ENCODE measurements around the gene CTSS. TPM values are rescaled to one million over a fixed set of nuclear protein-coding genes. Genes with fewer than 3 reads are reported as not detected.

The CTSS gene
- total RNA-seq, 3 donors from 2014 or later (not counting 1 experiment from before 2014, with no cell fraction given) = 169 to 245 (median 229) TPM

DNA sequence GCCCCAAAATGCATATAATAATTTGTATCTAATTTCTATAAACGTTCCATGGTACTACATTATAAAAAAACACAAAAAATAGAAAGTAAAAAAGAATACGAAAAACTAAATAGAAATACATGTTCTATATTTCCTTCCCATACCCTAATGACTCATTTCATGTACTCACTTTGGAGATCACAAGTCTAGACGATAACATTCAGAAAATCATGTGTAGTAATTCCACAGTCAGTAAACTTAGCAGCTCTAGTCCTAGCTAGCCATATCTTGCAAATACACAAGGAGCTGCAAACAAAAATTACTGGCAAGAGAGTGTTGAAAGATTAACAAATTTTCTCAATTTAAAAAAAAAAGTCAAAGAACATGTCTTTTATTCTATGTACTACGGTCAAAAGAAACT is 70.0 kb downstream of the CTSS start:
- Histone ChIP-seq H3K27me3 (ENCODE audit: control insufficient read depth, insufficient read depth, low read length) (no peaks in the 10 kb centered on the region), H3K4me1 (ENCODE audit: control insufficient read depth, insufficient read depth, low read length) (no peaks in the 10 kb centered on the region), H3K9me3 (ENCODE audit: control insufficient read depth, insufficient read depth, low read length) (no peaks in the 10 kb centered on the region), H3K36me3 (ENCODE audit: control insufficient read depth, insufficient read depth, low read length) (peaks cover 29% of the 10 kb centered on the region), H3K4me3 (ENCODE audit: low read length) (no peak overlapping the region), H3K27ac (ENCODE audit: low read length) (no peak overlapping the region)
- no peaks in the 10 kb centered on the region for H3K9me3 Mint-ChIP-seq
- H3K27me3 Mint-ChIP-seq (ENCODE audit: low read depth in 2 of 2) = peaks cover 0 to 3% of the 10 kb centered on the region in 2 donors
- DNase-seq (no peak), ATAC-seq (no peak)
- H3K36me3 Mint-ChIP-seq = peaks cover 5% of the 10 kb centered on the region
- intact Hi-C loops (cut with micrococcal nuclease) = loop anchor here (5.0 kb wide), 1 partner anchor 133 kb away; no protein-coding TSS in a partner anchor
- H3K4me3 Mint-ChIP-seq = peak overlapping the region; percentile 28
- peaks cover 13 to 19% of the 10 kb centered on the region in 2 donors for H3K4me1 Mint-ChIP-seq
- H3K27ac Mint-ChIP-seq = peak overlapping the region in 1 of 2 donors; percentile 66
- 60% methylated on average over 1 of the region's 4 CpGs for WGBS (ENCODE audit: insufficient coverage)
- no peak for TF ChIP-seq CTCF (IDR thresholded peaks at IDR 0.05)

DNA sequence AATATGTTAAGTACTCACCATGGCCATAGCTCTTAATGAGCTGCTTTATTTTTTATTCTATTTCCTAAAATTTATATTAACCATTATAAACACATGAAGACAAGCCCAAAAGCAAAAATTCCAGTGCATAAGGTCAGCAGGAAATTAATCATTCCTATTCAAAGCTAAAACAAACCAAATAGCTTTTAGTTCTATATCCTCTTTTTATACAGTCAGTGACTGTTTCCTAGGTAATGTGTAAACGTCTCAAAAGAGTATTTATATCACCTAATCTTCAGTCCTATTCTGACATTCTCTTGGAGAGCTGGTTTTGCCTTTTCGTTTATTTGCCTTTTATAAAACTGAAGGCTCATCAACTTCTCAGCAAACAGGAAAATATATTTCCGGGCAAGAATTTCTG is 72.9 kb downstream of the CTSS start:
- H3K36me3 ChIP-seq (ENCODE audit: control insufficient read depth, insufficient read depth, low read length) = peaks cover 39% of the 10 kb centered on the region
- no peaks in the 10 kb centered on the region for H3K27me3 Mint-ChIP-seq (ENCODE audit: low read depth in 2 of 2)

GRCh38 chr1:150688763-150689162 is 76.8 kb downstream of the CTSS start:
- H3K27me3 ChIP-seq (ENCODE audit: control insufficient read depth, insufficient read depth, low read length) = no peaks in the 10 kb centered on the region
- Mint-ChIP-seq H3K27ac (no peak overlapping the region), H3K36me3 (no peaks in the 10 kb centered on the region), H3K27me3 (ENCODE audit: low read depth in 2 of 2) (no peaks in the 10 kb centered on the region), H3K4me1 (peaks cover 4 to 9% of the 10 kb centered on the region in 2 donors), H3K4me3 (no peak overlapping the region), H3K9me3 (no peaks in the 10 kb centered on the region)
- WGBS (ENCODE audit: insufficient coverage) = 95% methylated on average over 1 of the region's 1 CpG
- no peak for DNase-seq
- intact Hi-C loops (cut with micrococcal nuclease) = no loop called here
- H3K27ac ChIP-seq (ENCODE audit: low read length) = no peak overlapping the region
- peaks cover 31% of the 10 kb centered on the region for H3K36me3 ChIP-seq (ENCODE audit: control insufficient read depth, insufficient read depth, low read length)
- H3K4me3 ChIP-seq (ENCODE audit: low read length) = no peak overlapping the region
- TF ChIP-seq CTCF (IDR thresholded peaks at IDR 0.05) = no peak
- ATAC-seq = no peak
- peaks cover 11% of the 10 kb centered on the region for H3K4me1 ChIP-seq (ENCODE audit: control insufficient read depth, insufficient read depth, low read length)
- H3K9me3 ChIP-seq (ENCODE audit: control insufficient read depth, insufficient read depth, low read length) = no peaks in the 10 kb centered on the region

More for the DNA sequence above, 72.9 kb downstream of the CTSS start:
- peaks cover 10 to 15% of the 10 kb centered on the region in 2 donors for H3K4me1 Mint-ChIP-seq
- 91% methylated on average over 3 of the region's 3 CpGs for WGBS (ENCODE audit: insufficient coverage)
- H3K36me3 Mint-ChIP-seq = peaks cover 5% of the 10 kb centered on the region
- Histone ChIP-seq H3K27ac (ENCODE audit: low read length) (no peak overlapping the region), H3K27me3 (ENCODE audit: control insufficient read depth, insufficient read depth, low read length) (no peaks in the 10 kb centered on the region), H3K4me1 (ENCODE audit: control insufficient read depth, insufficient read depth, low read length) (no peaks in the 10 kb centered on the region), H3K9me3 (ENCODE audit: control insufficient read depth, insufficient read depth, low read length) (no peaks in the 10 kb centered on the region), H3K4me3 (ENCODE audit: low read length) (no peak overlapping the region)
- no peaks in the 10 kb centered on the region for H3K9me3 Mint-ChIP-seq
- intact Hi-C loops (cut with micrococcal nuclease) = no loop called here
- no peak overlapping the region for H3K4me3 Mint-ChIP-seq
- ATAC-seq (no peak), DNase-seq (no peak)
- TF ChIP-seq CTCF (IDR thresholded peaks at IDR 0.05) = no peak
- no peak overlapping the region for H3K27ac Mint-ChIP-seq

DNA sequence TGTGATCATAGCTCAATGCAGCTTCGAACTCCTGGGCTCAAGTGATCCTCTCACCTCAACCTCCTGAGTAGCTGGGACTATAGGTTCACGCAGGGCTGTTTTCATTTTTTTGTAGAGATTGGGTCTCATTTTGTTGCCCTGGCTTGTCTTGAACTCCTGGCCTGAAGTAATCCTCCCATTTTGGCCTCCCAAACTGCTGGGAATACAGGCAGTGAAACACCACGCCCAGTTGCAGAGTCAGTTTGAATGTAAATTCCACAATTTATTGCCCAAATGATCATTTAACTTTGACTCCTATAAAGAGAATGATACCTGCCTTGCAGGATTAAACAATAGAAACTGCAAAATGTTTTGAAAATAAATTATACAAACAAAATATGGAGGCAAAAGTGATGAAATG is 79.3 kb downstream of the CTSS start:
- Mint-ChIP-seq H3K27ac (no peak overlapping the region), H3K36me3 (no peaks in the 10 kb centered on the region)
- no peaks in the 10 kb centered on the region for H3K9me3 ChIP-seq (ENCODE audit: control insufficient read depth, insufficient read depth, low read length)

More for the DNA sequence above, 79.3 kb downstream of the CTSS start:
- ATAC-seq (no peak), DNase-seq (no peak)
- Mint-ChIP-seq H3K27me3 (ENCODE audit: low read depth in 2 of 2) (no peaks in the 10 kb centered on the region), H3K9me3 (no peaks in the 10 kb centered on the region), H3K4me3 (no peak overlapping the region), H3K4me1 (peaks cover 6 to 11% of the 10 kb centered on the region in 2 donors)
- no peak for TF ChIP-seq CTCF (IDR thresholded peaks at IDR 0.05)
- H3K27me3 ChIP-seq (ENCODE audit: control insufficient read depth, insufficient read depth, low read length) = no peaks in the 10 kb centered on the region
- WGBS (ENCODE audit: insufficient coverage) = 100% methylated on average over 3 of the region's 3 CpGs
- intact Hi-C loops (cut with micrococcal nuclease) = no loop called here
- H3K4me1 ChIP-seq (ENCODE audit: control insufficient read depth, insufficient read depth, low read length) = peaks cover 15% of the 10 kb centered on the region
- H3K27ac ChIP-seq (ENCODE audit: low read length) = no peak overlapping the region
- H3K36me3 ChIP-seq (ENCODE audit: control insufficient read depth, insufficient read depth, low read length) = peaks cover 15% of the 10 kb centered on the region
- no peak overlapping the region for H3K4me3 ChIP-seq (ENCODE audit: low read length)
